HepG2 (cell line): ENCODE data around the gene INPP1. TPM values are rescaled to one million over a fixed set of nuclear protein-coding genes. Genes with fewer than 3 reads are reported as not detected.

Experiments
- CBX2 ChIP-seq, 2 experiments: fragments of 200-600 bp in 1 of 2; sonication (generic); formaldehyde crosslinking in 1 of 2; IDR thresholded peaks; 2 replicates each; pipeline versions ENCODE4 v1.7.0 to v1.8.1; 2018 to 2022; ENCODE audit warnings: low read depth in 2 of 2, low read length in 1 of 2, mild to moderate bottlenecking in 1 of 2, missing genetic modification reagents in 1 of 2
- CREB1 ChIP-seq, 2 experiments: fragments of 450-650 bp in 1 of 2; IDR thresholded peaks; 2 replicates each; pipeline ENCODE4 v1.6.1; 2016 to 2017; ENCODE audit warnings: control low read depth in 1 of 2, mild to moderate bottlenecking in 1 of 2, missing compliant biosample characterization in 1 of 2, missing genetic modification characterization in 1 of 2
- DPF2 ChIP-seq: sonication (generic); formaldehyde crosslinking; IDR thresholded peaks from 2 replicates; pipeline ENCODE4 v1.4.0; 2020; ENCODE audit warnings: mild to moderate bottlenecking, low read depth, missing genetic modification reagents, borderline replicate concordance
- EP300 ChIP-seq, 3 experiments: sonication (generic) in 1 of 3; formaldehyde crosslinking in 1 of 3; IDR thresholded peaks; 2 replicates each; pipeline versions ENCODE4 v1.5.1 to v1.6.1; 2011 to 2020; ENCODE audit warnings: low read depth in 2 of 3, low read length in 2 of 3, borderline replicate concordance in 1 of 3, improper control_type of control experiment in 1 of 3, mild to moderate bottlenecking in 1 of 3, missing genetic modification reagents in 1 of 3, moderate library complexity in 1 of 3
- FOXP1 ChIP-seq, 2 experiments: fragments of 450-650 bp in 1 of 2; IDR thresholded peaks; 2 replicates each; pipeline ENCODE4 v1.6.1; 2017 to 2018; ENCODE audit warnings: antibody characterized with exemption in 1 of 2
- HIVEP1 ChIP-seq: sonication (generic); formaldehyde crosslinking; IDR thresholded peaks from 2 replicates; pipeline ENCODE4 v1.4.0; 2020; ENCODE audit warnings: mild to moderate bottlenecking, missing genetic modification reagents
- KDM4B ChIP-seq: sonication (generic); formaldehyde crosslinking; IDR thresholded peaks from 2 replicates; pipeline ENCODE4 v1.4.0; 2020; ENCODE audit warnings: missing genetic modification reagents
- PPARG ChIP-seq: conservative IDR thresholded peaks from 2 replicates; pipeline ENCODE4 v1.6.1; 2016; ENCODE audit warnings: missing biosample characterization, missing genetic modification reagents
- ZMAT3 ChIP-seq: sonication (generic); formaldehyde crosslinking; conservative IDR thresholded peaks from 2 replicates; pipeline ENCODE4 v1.7.0; 2021; ENCODE audit warnings: missing genetic modification reagents
- ZNF24 ChIP-seq: fragments of 450-650 bp; IDR thresholded peaks from 2 replicates; pipeline ENCODE4 v1.6.1; 2017; ENCODE audit warnings: antibody characterized with exemption, mild to moderate bottlenecking
- ZNF44 ChIP-seq: sonication (generic); formaldehyde crosslinking; IDR thresholded peaks from 2 replicates; pipeline ENCODE4 v1.5.1; 2020; ENCODE audit warnings: mild to moderate bottlenecking, missing genetic modification reagents
- ZNF841 ChIP-seq: sonication (generic); formaldehyde crosslinking; IDR thresholded peaks from 2 replicates; pipeline ENCODE4 v1.8.1; 2023; ENCODE audit warnings: missing genetic modification reagents, borderline replicate concordance
- polyA plus RNA-seq, 8 experiments: library from polyadenylated mRNA; depleted of rRNA in 3 of 8; stranded (reverse) in 7 of 8; unstranded in 1 of 8; fragments of >200 nt; fragmentation: Illumina TruSeq in 4 of 8; extraction: Trizol in 4 of 8; gene quantifications; 2 replicates each; pipeline versions ENCODE4 v1.2.1 to v1.2.3, GENCODE V29; 2011 to 2016; ENCODE audit warnings: low read depth in 4 of 8, missing spikeins in 1 of 8, mixed read lengths in 1 of 8; ENCODE audit not compliant: insufficient read depth in 1 of 8
- total RNA-seq, 5 experiments: library from RNA; depleted of rRNA; stranded (reverse); fragments of >200 nt; fragmentation: Illumina TruSeq; extraction: Trizol; gene quantifications; 2 replicates each; pipeline ENCODE4 v1.2.3, GENCODE V29; 2016; ENCODE audit warnings: low read depth in 1 of 5
- TF ChIP-seq, protein P1 (sequence below): sonication (generic); formaldehyde crosslinking; IDR thresholded peaks from 2 replicates; pipeline ENCODE4 v1.5.0; 2020; ENCODE audit warnings: missing genetic modification reagents
- TF ChIP-seq, protein P2 (sequence below): sonication (generic); formaldehyde crosslinking; IDR thresholded peaks from 2 replicates; pipeline ENCODE4 v1.5.1; 2020; ENCODE audit warnings: mild to moderate bottlenecking, moderate library complexity, missing genetic modification reagents
- TF ChIP-seq, protein P3 (sequence below): sonication (generic); formaldehyde crosslinking; IDR thresholded peaks from 2 replicates; pipeline ENCODE4 v1.5.1; 2020; ENCODE audit warnings: missing genetic modification reagents, mild to moderate bottlenecking, borderline replicate concordance
- TF ChIP-seq, protein P4 (sequence below): sonication (generic); formaldehyde crosslinking; IDR thresholded peaks from 2 replicates; pipeline ENCODE4; 2020; ENCODE audit warnings: missing genetic modification reagents, mild to moderate bottlenecking, borderline replicate concordance
- TF ChIP-seq, protein P5 (sequence below): sonication (generic); formaldehyde crosslinking; IDR thresholded peaks from 2 replicates; pipeline ENCODE4 v1.9.0; 2021; ENCODE audit warnings: missing genetic modification reagents, mild to moderate bottlenecking, borderline replicate concordance
- TF ChIP-seq, protein P6 (sequence below): IDR thresholded peaks from 2 replicates; pipeline ENCODE4 v1.6.1; 2012; ENCODE audit warnings: inconsistent platforms

The INPP1 gene
- total and polyA plus RNA-seq, 2 of the 13 experiments (the other 11 are each of a cell fraction or from before 2014, with no cell fraction given) = 10.0 to 13.3 TPM

DNA sequence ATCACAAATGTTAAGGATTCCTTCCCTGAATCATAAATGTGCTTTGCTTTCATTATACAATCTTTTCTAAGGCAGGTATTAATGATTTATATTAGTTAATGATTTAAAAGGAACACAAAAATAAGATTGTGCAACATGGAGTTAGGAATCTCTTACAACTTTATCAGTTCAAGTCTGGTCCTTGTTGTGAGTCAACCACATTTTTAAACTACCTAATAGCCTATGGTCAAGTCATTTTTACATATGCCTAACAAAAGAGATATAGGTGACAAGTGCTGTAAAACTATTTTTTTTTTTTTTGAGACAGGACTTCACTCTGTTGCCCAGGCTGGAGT is 8.2 kb upstream of the INPP1 start (continued):
- TF ChIP-seq CBX2 (IDR thresholded peaks at IDR 0.05; ENCODE audit: low read depth, low read length) (no peak), CBX2 (CRISPR knock-in tag; IDR thresholded peaks at IDR 0.05; ENCODE audit: low read depth) (0 out of 2 replicates have a peak, but pooled peaks have one; percentile 16), ZNF44 (CRISPR knock-in tag) (no peak), EP300 (IDR thresholded peaks at IDR 0.05; ENCODE audit: low read depth in 2 of 2, low read length in 2 of 2) (peak in 1 of 2 experiments; percentile 61; a peak in 1 of 4 replicates), EP300 (CRISPR knock-in tag; IDR thresholded peaks at IDR 0.05; ENCODE audit: borderline replicate concordance) (no peak), ZNF841 (CRISPR knock-in tag) (no peak), HIVEP1 (no peak), ZMAT3 (CRISPR knock-in tag) (no peak), CREB1 (IDR thresholded peaks at IDR 0.05) (no peak), CREB1 (CRISPR knock-in tag; IDR thresholded peaks at IDR 0.05) (no peak), ZNF24 (no peak), KDM4B (no peak), PPARG (peak; percentile 62; the same call in 1 of the 2 replicates), DPF2 (CRISPR knock-in tag) (no peak), FOXP1 (IDR thresholded peaks at IDR 0.05) (no peak), FOXP1 (CRISPR knock-in tag; IDR thresholded peaks at IDR 0.05) (no peak)
- TF ChIP-seq, protein P1, sequence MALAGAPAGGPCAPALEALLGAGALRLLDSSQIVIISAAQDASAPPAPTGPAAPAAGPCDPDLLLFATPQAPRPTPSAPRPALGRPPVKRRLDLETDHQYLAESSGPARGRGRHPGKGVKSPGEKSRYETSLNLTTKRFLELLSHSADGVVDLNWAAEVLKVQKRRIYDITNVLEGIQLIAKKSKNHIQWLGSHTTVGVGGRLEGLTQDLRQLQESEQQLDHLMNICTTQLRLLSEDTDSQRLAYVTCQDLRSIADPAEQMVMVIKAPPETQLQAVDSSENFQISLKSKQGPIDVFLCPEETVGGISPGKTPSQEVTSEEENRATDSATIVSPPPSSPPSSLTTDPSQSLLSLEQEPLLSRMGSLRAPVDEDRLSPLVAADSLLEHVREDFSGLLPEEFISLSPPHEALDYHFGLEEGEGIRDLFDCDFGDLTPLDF (CRISPR knock-in tag) = no peak
- TF ChIP-seq, protein P2, sequence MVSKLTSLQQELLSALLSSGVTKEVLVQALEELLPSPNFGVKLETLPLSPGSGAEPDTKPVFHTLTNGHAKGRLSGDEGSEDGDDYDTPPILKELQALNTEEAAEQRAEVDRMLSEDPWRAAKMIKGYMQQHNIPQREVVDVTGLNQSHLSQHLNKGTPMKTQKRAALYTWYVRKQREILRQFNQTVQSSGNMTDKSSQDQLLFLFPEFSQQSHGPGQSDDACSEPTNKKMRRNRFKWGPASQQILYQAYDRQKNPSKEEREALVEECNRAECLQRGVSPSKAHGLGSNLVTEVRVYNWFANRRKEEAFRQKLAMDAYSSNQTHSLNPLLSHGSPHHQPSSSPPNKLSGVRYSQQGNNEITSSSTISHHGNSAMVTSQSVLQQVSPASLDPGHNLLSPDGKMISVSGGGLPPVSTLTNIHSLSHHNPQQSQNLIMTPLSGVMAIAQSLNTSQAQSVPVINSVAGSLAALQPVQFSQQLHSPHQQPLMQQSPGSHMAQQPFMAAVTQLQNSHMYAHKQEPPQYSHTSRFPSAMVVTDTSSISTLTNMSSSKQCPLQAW (CRISPR knock-in tag) = no peak
- TF ChIP-seq, protein P3, sequence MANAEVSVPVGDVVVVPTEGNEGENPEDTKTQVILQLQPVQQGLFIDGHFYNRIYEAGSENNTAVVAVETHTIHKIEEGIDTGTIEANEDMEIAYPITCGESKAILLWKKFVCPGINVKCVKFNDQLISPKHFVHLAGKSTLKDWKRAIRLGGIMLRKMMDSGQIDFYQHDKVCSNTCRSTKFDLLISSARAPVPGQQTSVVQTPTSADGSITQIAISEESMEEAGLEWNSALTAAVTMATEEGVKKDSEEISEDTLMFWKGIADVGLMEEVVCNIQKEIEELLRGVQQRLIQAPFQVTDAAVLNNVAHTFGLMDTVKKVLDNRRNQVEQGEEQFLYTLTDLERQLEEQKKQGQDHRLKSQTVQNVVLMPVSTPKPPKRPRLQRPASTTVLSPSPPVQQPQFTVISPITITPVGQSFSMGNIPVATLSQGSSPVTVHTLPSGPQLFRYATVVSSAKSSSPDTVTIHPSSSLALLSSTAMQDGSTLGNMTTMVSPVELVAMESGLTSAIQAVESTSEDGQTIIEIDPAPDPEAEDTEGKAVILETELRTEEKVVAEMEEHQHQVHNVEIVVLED (CRISPR knock-in tag) = no peak
- TF ChIP-seq, protein P4, sequence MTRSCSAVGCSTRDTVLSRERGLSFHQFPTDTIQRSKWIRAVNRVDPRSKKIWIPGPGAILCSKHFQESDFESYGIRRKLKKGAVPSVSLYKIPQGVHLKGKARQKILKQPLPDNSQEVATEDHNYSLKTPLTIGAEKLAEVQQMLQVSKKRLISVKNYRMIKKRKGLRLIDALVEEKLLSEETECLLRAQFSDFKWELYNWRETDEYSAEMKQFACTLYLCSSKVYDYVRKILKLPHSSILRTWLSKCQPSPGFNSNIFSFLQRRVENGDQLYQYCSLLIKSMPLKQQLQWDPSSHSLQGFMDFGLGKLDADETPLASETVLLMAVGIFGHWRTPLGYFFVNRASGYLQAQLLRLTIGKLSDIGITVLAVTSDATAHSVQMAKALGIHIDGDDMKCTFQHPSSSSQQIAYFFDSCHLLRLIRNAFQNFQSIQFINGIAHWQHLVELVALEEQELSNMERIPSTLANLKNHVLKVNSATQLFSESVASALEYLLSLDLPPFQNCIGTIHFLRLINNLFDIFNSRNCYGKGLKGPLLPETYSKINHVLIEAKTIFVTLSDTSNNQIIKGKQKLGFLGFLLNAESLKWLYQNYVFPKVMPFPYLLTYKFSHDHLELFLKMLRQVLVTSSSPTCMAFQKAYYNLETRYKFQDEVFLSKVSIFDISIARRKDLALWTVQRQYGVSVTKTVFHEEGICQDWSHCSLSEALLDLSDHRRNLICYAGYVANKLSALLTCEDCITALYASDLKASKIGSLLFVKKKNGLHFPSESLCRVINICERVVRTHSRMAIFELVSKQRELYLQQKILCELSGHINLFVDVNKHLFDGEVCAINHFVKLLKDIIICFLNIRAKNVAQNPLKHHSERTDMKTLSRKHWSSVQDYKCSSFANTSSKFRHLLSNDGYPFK (CRISPR knock-in tag) = no peak
- TF ChIP-seq, protein P5, sequence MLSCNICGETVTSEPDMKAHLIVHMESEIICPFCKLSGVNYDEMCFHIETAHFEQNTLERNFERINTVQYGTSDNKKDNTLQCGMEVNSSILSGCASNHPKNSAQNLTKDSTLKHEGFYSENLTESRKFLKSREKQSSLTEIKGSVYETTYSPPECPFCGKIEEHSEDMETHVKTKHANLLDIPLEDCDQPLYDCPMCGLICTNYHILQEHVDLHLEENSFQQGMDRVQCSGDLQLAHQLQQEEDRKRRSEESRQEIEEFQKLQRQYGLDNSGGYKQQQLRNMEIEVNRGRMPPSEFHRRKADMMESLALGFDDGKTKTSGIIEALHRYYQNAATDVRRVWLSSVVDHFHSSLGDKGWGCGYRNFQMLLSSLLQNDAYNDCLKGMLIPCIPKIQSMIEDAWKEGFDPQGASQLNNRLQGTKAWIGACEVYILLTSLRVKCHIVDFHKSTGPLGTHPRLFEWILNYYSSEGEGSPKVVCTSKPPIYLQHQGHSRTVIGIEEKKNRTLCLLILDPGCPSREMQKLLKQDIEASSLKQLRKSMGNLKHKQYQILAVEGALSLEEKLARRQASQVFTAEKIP (CRISPR knock-in tag) = no peak
- TF ChIP-seq, protein P6, sequence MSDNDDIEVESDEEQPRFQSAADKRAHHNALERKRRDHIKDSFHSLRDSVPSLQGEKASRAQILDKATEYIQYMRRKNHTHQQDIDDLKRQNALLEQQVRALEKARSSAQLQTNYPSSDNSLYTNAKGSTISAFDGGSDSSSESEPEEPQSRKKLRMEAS = no peak
